Peyer's patch (tissue), 4 donors: ENCODE data around the gene MATK.

Experiments
- CTCF ChIP-seq, 6 experiments: fragments of 450-650 bp in 4 of 6; fragments of 200-600 bp in 2 of 6; sonication (generic) in 1 of 6; IDR thresholded peaks; one replicate each; pipeline ENCODE4 v1.5.1; 2017 to 2019; ENCODE audit warnings: antibody characterized with exemption in 6 of 6, mild to moderate bottlenecking in 3 of 6, moderate library complexity in 1 of 6
- POLR2A ChIP-seq, 2 donors: fragments of 450-650 bp; IDR thresholded peaks; one replicate each; pipeline ENCODE4 v1.5.1; 2017; ENCODE audit warnings: antibody characterized with exemption in 2 of 2, mild to moderate bottlenecking in 2 of 2, moderate library complexity in 2 of 2

- TF ChIP-seq CTCF (IDR thresholded peaks at IDR 0.05) (no peak), POLR2A (IDR thresholded peaks at IDR 0.05) (no peak)
Measured at GRCh38 chr19:3813473-3814392, 27.6 kb upstream of the MATK start.
